A172 (cell line): Measurements from ENCODE around the gene RRP8. TPM values are rescaled to one million over a fixed set of nuclear protein-coding genes. Genes with fewer than 3 reads are reported as not detected.

Experiments used
- DNase-seq: peaks from one replicate; pipeline ENCODE4 v3.0.0-alpha.2; 2015; ENCODE audit warnings: low spot score
- total RNA-seq: library from RNA; depleted of rRNA; stranded (reverse); fragments of >200 nt; shearing (Covaris generic); gene quantifications from 2 replicates; pipeline ENCODE4 v1.2.3, GENCODE V29; 2014

Gene RRP8
- total RNA-seq, 1 experiment from 2014 or later = 35.3 TPM

DNA sequence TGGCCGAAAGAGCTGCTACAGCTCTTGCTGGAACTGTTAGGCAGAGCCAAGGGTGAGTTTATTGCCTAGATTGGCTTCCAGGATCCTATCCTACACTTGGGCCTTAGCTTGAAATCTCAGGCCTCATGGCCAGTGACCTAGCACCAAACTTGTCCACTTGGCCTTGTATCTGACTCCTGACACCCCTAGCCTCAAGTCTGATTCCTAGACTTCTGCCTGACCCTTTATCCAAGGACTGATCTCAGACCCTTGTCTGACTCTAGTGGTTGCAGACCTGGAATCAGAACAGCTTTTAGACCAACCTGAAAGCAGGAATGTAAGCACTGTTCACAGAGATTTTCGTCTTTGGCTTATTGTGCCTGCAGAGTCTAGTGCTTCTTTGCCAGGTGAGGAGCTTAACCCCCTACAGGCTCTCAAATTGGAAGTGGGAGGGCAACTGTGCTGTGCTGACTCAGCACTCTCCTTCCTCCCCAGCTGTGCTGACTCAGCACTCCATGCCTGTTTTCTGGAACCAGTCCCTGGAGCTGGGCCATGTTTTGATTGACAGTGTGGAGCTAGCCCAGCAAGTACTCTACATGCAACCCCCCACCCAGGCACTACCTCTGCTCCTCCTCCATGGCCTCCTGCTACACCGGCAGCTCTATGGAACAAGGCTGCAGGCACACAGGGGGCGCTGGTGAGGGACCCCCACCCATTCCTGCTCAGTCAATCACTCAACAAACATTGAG is 35.1 kb downstream of the RRP8 start:
- DNase-seq = peak; percentile 54

DNA sequence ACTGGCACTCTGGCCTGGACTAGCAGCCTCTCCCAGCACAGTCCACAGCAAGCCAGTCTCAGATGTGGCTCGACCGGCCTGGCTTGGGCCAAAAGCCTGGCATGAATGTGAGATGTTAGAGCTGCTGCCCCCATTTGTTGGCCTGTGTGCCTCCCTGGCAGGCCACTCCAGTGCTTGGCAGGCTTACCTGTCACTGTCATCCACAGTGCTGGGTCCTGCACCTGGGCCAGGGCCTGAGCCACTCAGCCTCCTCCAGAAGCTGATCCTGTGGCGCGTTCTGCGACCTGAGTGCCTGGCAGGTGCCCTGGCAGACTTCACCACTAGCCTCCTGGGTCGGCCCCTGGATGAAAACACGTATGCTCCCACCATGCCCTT is 36.1 kb downstream of the RRP8 start:
- DNase-seq = no peak

GRCh38 chr11:6566704-6567370 is 36.6 kb downstream of the RRP8 start:
- no peak for DNase-seq

DNA sequence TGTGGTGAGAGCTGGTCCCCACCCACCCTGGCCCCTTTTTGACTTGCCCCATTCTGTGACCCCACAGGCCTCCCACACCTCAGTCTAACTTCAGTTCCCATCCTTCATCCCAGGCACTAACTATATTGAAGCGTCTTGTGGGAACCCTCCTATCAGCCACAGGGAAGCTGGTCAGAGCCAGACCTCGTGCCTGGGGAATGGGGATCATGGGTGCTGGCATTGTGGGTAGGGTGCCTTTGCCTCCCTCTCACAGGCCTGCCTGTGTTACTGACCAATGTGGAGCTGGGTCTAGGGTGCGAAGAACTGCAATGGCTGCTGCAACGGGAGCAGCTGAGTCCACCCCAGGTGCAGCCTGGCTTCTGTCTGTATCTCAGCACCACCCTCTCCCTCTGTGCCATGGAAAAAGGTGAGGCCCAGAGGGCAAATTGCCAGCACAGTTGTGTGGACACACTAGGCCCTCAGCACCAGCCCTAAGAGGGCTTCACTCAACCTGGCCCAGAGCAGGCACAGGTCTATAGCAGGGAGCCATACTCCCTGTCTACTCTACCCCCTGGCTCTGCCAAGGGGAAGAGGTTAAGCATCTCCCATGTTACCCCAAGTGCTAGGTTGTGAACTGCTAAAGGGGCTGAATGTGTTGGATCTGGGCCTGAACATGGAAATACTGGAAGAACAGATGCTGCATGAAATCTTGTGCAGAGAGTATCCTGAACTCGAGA is 37.3 kb downstream of the RRP8 start:
- DNase-seq = no peak

DNA sequence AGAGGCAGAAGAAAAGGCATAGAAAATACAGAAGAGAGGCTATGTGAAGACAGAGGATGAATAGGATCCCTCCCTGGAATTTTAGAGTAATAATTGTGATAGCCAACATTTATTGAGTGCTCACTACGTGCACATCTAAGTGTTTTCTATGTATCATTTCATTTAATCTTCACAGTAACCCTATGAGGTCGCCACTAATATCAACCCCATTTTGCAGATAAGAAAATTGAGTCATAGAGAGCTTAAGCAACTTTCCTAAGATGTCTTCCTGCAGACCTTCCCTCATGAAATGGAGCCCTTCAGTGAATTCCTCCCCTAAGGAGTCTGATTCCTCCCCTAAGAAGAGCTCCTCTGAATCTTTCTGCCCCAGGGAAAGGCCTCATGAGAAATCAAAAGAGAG is 38.1 kb downstream of the RRP8 start:
- no peak for DNase-seq

DNA sequence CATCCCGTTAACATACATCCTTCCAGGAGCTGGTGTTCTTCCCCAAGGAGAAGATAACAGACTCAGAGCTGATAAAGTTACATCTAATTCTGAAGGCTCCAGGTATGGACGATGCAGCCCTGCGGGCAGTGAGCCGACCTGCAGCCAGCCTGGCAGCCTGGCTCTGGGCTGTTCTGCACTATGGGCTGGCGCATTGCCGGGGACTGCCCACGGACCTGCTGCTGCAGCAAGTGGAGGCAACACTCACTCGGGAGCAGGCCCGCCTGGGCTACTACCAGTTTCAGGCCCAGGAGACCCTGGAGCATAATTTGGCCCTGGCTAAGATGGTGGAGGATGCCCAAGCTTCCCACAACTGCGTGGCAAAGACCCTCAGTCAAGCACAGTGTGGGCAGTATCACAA is 39.7 kb downstream of the RRP8 start:
- DNase-seq = no peak

- DNase-seq = no peak
Observed at GRCh38 chr11:6563121-6563619, 40.2 kb downstream of the RRP8 start.

GRCh38 chr11:6561288-6561687 is 42.1 kb downstream of the RRP8 start:
- no peak for DNase-seq

GRCh38 chr11:6559369-6559768 is 44.0 kb downstream of the RRP8 start:
- DNase-seq = no peak

DNA sequence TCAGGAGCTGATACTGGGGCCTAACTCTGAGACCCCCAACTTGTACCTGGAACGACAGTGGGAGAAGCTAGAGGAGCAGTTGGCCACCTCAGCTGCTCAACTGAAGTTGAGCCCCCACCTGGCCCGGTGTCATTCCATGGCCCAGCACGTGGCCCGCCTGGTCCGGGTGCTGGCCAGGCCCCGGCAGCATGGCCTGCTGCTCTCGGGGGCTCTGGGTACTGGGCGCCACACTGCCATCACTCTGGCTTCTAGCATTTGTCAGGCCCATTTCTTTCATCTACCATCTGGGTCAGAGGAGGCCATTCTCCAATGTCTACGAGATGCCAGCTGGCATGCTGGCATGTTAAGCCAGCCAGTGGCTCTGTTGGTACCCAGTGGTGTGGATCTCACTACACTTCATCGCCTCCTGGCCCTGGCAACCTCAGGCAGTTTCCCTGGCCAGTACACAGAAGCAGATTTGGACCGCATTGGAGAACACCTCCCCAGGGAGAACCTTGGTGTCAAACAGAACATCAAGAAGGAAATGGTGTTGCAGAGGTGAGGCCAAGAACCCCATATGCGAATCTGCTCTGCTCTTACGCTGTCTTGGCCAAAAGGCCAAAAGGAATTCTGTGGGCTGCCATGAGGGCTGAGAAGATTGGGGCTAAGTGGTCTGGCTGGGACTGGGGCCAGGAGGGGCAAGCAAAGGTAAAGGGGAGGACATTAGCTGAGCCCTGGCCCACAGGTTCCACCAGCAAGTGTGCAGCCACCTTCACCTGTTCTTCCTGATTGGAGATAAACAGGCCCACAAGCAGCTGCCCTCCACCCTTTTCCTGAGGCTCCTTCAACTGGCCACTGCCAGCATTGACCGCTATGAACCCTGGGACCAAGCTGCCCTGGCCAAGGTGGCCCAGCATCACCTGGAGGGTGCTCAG is 45.4 kb downstream of the RRP8 start:
- DNase-seq = no peak

- DNase-seq = no peak
Observed at GRCh38 chr11:6557063-6557462, 46.4 kb downstream of the RRP8 start.

DNA sequence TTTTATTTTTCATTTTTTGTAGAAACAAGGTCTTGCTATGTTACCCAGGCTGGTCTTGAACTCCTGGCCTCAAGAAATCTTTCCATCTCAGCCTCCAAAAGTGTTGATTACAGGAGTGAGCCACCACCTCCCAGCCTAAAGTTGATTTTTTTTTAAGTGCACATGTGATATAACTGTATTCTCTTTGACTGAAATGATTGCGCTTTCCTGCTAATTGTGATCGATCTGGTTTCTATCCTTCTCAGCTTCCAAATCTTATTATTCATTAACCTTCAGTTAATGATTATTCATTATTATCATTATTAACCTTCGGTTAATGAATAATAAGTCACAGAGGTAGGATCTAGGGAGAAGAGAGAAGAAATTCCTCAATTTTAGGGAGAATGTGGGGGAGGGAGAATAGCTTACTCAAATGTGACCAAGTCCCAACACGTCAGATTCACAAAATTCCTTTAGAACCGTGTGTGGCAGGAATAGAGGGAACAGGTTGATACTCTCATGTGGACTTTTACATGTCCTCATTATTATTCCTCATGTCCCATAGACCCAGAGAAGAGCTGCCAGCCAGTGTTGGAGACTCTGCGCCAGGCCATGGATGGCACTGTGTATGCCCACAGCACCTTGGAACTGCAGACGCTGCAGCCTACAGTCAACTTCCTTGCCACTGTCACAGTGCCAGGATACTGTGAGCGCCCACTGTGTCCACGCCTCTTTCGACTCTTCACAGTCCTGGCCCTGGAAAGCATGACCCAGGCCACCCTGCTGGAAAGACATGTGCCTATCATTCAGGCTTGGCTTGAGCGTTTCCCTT is 47.1 kb downstream of the RRP8 start:
- no peak for DNase-seq

- no peak for DNase-seq
Observed at GRCh38 chr11:6554828-6555706, 48.3 kb downstream of the RRP8 start.

GRCh38 chr11:6553634-6554033 is 49.8 kb downstream of the RRP8 start:
- DNase-seq = no peak

- DNase-seq = no peak
Observed at GRCh38 chr11:6548641-6549040, 54.8 kb downstream of the RRP8 start.

- no peak for DNase-seq
Observed at GRCh38 chr11:6548121-6548520, 55.3 kb downstream of the RRP8 start.

DNA sequence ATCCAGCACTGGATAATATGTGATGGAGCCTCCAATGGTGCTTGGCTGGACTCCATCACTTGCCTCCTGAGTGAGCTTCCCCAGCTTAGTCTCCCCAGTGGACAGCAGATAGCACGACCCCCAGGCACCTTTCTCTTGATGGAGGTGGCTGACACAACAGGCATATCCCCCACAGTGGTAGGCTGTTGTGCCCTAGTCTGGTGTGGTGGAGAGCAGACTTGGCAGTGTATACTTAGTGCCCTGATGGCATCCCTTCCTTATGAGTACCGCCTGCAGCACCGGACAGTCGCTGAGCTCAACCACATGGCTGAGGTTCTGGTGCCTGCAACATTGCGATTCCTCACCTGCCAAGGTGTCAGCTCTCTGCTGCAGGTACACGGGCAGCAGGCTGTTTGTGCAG is 56.2 kb downstream of the RRP8 start:
- no peak for DNase-seq

DNA sequence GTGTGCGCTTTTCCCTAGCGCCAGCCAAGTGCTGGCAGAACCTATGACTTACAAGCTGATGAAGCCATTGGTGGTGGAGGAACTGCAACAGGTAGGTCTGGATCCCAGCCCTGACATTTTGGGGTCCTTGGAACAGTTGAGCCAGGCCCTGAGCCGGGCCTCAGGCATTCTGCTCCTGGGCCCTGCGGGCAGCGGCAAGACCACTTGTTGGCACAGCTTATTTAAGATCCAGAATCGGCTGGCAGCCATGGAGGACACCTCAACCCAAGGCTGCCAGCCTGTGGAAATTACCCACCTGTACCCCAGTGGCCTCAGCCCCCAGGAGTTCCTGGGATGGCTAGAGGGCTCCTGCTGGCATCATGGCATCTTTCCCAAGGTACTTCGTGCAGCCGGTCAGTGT is 56.7 kb downstream of the RRP8 start:
- DNase-seq = no peak

- DNase-seq = no peak
Observed at GRCh38 chr11:6545917-6546605, 57.4 kb downstream of the RRP8 start.
